Muscle layer of duodenum (tissue), 2 donors: ENCODE results near the gene PRSS57.

ENCODE experiments used
- H3K27ac ChIP-seq: one replicate; pipeline ENCODE4 v1.7.0; 2013; ENCODE audit warnings: mild to moderate bottlenecking, low read length
- H3K27me3 ChIP-seq: one replicate; pipeline ENCODE4 v1.7.0; 2013; ENCODE audit warnings: low read depth, mild to moderate bottlenecking, control low read depth, low read length
- H3K36me3 ChIP-seq, 2 donors: one replicate each; pipeline ENCODE4 v1.7.0; 2013; ENCODE audit warnings: low read length in 2 of 2, control low read depth in 1 of 2, mild to moderate bottlenecking in 1 of 2; ENCODE audit not compliant: insufficient read depth in 2 of 2, control insufficient read depth in 1 of 2
- H3K4me1 ChIP-seq, 2 donors: one replicate each; pipeline ENCODE4 v1.7.0; 2013; ENCODE audit warnings: low read length in 2 of 2, mild to moderate bottlenecking in 2 of 2, control low read depth in 1 of 2, moderate library complexity in 1 of 2; ENCODE audit not compliant: insufficient read depth in 2 of 2, control insufficient read depth in 1 of 2
- H3K4me3 ChIP-seq, 2 donors: one replicate each; pipeline ENCODE4 v1.7.0; 2013; ENCODE audit warnings: low read length in 2 of 2, low read depth in 1 of 2, mild to moderate bottlenecking in 1 of 2
- H3K9me3 ChIP-seq, 2 donors: one replicate each; pipeline ENCODE4 v1.7.0; 2013; ENCODE audit warnings: low read length in 2 of 2, control low read depth in 1 of 2, mild to moderate bottlenecking in 1 of 2; ENCODE audit not compliant: control insufficient read depth in 1 of 2
- donor health status: healthy.

PRSS57 gene

DNA sequence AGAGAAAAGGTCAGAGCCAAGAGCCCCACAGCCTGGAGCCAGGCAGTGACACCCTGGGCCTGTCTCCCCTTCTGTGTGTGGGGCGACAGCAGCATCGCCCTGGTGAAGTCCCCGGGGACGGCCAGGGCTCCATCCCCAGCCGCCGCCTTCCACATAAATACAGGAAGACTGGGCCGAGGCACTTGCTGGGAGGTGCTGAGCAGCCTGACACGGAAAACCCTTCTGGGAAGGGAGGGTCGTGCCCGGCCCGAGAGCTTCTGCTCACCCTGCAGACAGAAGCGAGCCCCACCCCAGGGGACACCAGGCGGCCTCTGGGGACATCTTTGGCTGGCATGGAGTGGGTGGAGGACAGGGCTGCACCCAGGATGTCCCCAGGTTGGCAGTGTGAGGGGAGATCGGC is 50.5 kb downstream of the PRSS57 start:
- H3K4me1 ChIP-seq: no peaks in the 10 kb centered on the region
- no peaks in the 10 kb centered on the region for H3K9me3 ChIP-seq
- peaks cover 0 to 41% of the 10 kb centered on the region in 2 donors for H3K36me3 ChIP-seq
- H3K27ac ChIP-seq: no peak overlapping the region
- no peak overlapping the region for H3K4me3 ChIP-seq
- H3K27me3 ChIP-seq: no peaks in the 10 kb centered on the region

DNA sequence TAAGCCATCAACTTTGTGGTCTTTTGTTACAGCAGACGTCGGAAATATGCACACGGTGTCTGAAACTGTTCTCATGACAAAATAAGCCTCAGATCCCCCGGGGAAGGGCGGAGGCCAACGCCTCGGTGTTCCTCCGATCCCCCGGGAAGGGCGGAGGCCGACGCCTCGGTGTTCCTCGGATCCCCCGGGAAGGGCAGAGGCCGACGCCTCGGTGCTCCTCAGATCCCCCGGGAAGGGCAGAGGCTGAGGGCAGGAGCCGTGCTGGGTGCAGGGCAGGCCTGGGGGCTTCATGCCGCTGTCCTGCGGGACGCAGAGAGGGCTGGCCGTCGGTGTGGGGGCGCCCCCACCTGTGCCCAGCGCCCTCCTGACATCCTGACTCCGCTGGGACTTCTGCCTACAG is 50.9 kb downstream of the PRSS57 start:
- H3K9me3 ChIP-seq: no peaks in the 10 kb centered on the region
- H3K36me3 ChIP-seq: peaks cover 0 to 37% of the 10 kb centered on the region in 2 donors
- H3K27ac ChIP-seq: no peak overlapping the region
- H3K4me1 ChIP-seq: peaks cover 0 to 1% of the 10 kb centered on the region in 2 donors
- H3K4me3 ChIP-seq: no peak overlapping the region
- no peaks in the 10 kb centered on the region for H3K27me3 ChIP-seq

DNA sequence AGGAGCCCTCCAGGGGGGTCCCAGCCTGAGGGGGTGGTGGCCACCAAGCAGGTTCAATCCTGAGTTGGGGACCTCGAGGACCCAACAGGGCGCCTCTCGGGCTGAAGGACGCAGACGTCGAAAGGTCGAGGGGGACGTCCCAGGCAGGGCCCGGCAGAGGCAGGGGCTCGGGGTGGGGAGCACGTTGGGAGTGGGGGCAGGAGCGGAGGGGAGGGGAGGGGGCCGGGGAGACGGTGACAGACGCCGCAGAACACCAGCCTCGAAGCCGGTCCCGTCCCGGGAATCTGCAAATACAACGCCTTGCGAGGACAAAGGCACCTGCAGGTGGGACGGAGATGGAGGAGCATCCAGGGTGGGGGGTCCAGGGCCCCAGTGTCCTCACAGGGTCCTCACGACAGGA is 51.5 kb downstream of the PRSS57 start:
- Histone ChIP-seq H3K36me3 (peaks cover 0 to 31% of the 10 kb centered on the region in 2 donors), H3K27ac (no peak overlapping the region), H3K4me1 (peaks cover 0 to 7% of the 10 kb centered on the region in 2 donors), H3K9me3 (no peaks in the 10 kb centered on the region), H3K4me3 (no peak overlapping the region), H3K27me3 (no peaks in the 10 kb centered on the region)

DNA sequence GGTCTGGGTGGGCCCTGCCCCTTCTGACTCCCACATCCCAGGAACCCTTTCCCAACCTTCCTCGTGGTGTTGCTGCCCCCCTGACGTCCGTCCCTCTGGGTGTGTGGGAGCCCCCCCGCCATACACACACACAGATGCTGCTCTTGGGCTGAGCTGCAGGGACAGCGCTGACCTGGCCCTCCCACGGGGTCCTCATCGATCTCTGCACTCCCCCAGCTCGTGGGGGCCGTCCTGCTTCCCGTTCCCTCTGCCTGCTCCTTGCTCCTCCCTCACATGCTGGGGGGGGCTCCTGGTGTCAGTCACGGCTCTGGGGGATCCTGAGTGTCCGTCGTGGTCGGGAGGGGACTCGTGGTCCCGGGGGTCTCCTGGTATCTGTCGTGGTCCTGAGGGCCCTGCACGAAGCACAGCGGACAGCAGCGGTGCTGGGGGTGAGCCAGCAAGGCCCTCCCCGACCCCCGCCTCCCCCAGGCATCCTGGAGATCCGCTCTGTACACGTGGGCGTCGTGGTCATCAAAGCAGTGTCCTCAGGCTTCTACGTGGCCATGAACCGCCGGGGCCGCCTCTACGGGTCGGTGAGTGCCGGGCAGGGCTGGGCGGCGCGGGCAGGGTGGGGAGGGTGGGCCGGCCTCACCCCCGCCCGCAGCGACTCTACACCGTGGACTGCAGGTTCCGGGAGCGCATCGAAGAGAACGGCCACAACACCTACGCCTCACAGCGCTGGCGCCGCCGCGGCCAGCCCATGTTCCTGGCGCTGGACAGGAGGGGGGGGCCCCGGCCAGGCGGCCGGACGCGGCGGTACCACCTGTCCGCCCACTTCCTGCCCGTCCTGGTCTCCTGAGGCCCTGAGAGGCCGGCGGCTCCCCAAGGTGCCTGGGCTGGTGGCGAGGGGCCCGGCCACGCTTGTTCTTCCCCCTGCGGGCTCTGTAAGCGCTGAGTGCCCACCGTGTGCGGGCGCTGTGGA is 52.2 kb downstream of the PRSS57 start:
- H3K36me3 ChIP-seq: peaks cover 0 to 25% of the 10 kb centered on the region in 2 donors

DNA sequence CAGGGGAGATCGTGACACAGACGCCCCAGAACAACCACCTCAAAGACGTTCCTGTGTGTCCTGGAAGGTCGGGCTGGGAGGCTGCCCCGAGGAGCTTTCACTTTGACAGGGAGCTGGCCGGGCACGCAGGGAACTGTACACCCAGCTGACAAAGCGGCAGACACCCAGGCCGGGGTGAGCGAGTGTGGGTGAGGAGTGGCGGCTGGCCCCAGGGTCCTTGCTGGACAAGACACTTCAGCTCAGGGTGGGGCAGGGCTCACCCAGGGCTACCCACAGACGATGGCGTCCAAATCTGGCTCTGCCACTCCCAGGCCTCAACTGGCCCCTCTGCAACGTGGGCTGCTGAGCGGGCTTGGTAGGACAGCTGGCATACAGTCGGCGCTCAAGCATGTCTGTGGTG is 53.5 kb downstream of the PRSS57 start:
- H3K4me1 ChIP-seq: peaks cover 0 to 11% of the 10 kb centered on the region in 2 donors
- H3K9me3 ChIP-seq: no peaks in the 10 kb centered on the region
- H3K4me3 ChIP-seq: no peak overlapping the region
- no peaks in the 10 kb centered on the region for H3K27me3 ChIP-seq
- H3K36me3 ChIP-seq: peaks cover 0 to 13% of the 10 kb centered on the region in 2 donors
- H3K27ac ChIP-seq: no peak overlapping the region

More for the DNA sequence above, 52.2 kb downstream of the PRSS57 start:
- H3K27ac ChIP-seq: no peak overlapping the region
- H3K27me3 ChIP-seq: no peaks in the 10 kb centered on the region
- H3K4me1 ChIP-seq: peaks cover 0 to 11% of the 10 kb centered on the region in 2 donors
- no peaks in the 10 kb centered on the region for H3K9me3 ChIP-seq
- H3K4me3 ChIP-seq: no peak overlapping the region

DNA sequence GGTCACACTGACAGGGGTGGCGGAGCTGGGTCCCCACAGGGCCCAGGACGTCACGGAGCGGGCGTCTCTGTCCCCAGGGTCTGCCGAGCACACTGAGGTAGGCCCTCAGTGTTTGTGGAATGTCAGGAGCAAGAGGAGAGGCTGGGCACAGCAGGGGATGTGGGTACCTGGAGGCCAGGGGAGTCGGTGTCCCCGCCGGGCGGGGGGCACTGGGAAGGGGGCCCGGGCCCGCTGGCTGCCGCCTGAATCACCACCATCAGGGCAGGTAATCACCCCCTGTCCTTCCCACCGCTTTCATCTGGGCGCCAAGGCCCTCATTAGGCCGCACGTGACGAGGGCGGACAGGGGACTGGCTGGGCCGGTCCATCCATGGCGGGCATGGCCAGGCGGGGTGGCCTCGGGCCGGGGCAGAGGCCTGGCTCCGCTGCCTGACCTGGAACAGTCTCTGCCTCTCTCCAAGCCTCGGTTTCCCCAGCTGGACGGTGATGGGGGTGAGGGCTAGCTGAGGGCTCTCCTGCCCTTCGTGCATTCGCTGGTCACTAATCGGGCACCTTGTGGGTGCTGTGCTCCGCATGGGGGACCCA is 54.6 kb downstream of the PRSS57 start:
- no peaks in the 10 kb centered on the region for H3K9me3 ChIP-seq
- H3K27ac ChIP-seq: no peak overlapping the region
- H3K4me3 ChIP-seq: no peak overlapping the region
- peaks cover 0 to 6% of the 10 kb centered on the region in 2 donors for H3K36me3 ChIP-seq
- H3K4me1 ChIP-seq: peaks cover 0 to 11% of the 10 kb centered on the region in 2 donors
- no peaks in the 10 kb centered on the region for H3K27me3 ChIP-seq

DNA sequence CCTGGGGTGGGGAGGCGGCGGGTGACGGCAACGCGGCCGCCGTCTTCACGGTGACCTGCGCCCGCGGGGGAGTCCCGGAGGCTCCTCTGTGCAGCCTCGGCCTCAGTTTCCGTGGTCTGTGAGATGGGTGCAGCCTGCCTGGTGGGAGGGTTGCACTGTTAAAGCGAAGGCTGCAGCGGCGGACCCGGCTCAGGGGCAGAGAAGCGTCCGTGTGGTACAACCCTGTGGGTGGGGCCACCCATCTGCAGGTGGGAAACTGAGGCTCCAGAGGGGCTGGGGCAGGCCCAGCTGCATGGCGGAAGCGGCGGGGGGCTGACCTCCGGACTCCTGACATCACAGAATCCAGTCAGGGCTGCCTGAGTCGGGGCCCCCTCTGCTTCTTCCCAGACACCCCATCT is 55.1 kb downstream of the PRSS57 start:
- Histone ChIP-seq H3K4me1 (peaks cover 0 to 11% of the 10 kb centered on the region in 2 donors), H3K27me3 (no peaks in the 10 kb centered on the region), H3K9me3 (no peaks in the 10 kb centered on the region), H3K36me3 (peaks cover 0 to 6% of the 10 kb centered on the region in 2 donors), H3K27ac (no peak overlapping the region), H3K4me3 (peak overlapping the region in 1 of 2 donors; percentile 47)

DNA sequence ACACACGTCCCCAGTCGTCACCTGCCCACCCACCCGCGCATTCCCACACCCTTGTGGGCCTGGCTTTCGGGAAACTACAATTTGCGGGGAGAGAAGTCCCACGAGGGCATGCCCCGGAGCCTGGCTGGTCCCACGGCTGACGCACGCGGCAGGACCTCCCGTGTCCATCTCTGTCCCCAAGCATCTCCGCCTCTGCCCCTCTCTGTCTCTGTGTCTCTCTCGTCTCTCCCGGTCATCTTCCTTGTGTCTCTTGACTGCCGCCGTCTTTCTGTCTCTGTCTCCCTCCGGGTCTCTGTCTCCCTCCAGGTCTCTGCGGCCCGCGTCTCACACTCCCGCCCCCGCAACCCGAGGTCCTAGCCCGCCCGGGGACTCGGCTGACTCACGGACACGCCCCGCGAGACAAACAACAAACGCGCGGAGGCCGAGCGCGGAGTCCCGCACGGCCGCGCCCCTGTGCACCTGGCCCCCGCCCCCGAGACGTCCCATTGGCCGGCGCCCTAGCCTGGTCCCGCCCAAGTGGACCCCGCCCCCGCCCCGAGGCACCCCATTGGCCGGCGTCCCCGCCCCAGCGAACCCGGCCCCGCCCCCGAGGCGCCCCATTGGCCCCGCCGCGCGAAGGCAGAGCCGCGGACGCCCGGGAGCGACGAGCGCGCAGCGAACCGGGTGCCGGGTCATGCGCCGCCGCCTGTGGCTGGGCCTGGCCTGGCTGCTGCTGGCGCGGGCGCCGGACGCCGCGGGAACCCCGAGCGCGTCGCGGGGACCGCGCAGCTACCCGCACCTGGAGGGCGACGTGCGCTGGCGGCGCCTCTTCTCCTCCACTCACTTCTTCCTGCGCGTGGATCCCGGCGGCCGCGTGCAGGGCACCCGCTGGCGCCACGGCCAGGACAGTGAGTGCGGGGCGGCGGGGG is 55.7 kb downstream of the PRSS57 start, which contains the start of gene FGF22:
Gene FGF22, plus strand, starts transcription at position 627 of the 908 bp plus-strand sequence. Its CDS starts 47 bp downstream, at position 674.
- peak within 1 kb of the TSS; percentile 26 to 53 for H3K4me3 ChIP-seq
- H3K4me1 ChIP-seq: peaks cover 0 to 11% of the 10 kb centered on the region in 2 donors
- H3K27ac ChIP-seq: no peak within 1 kb of the TSS
- H3K27me3 ChIP-seq: no peaks in the 10 kb centered on the region
- H3K36me3 ChIP-seq: peaks cover 0 to under 1% of the 10 kb centered on the region in 2 donors
- H3K9me3 ChIP-seq: no peaks in the 10 kb centered on the region

DNA sequence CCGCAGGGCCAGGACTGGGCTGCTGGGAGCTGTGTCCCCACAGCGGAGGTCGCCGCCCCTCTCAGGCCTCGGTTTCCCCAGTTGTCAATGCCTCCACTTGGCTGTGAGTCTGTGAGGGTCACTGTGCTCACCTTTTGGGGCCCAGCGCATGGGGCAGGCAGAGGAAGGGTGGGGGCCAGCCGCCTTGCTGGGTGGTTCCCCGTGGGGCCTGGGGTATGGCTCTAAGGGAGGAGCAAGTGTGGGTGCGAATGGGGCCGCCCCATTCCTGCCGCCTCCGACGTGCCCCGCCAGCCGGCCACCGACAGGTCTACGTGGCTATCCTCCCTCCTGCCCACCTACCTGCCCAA is 56.4 kb downstream of the PRSS57 start:
- Histone ChIP-seq H3K27ac (no peak overlapping the region), H3K27me3 (no peaks in the 10 kb centered on the region), H3K4me1 (peaks cover 5 to 17% of the 10 kb centered on the region in 2 donors), H3K4me3 (peak overlapping the region in 1 of 2 donors; percentile 53), H3K9me3 (no peaks in the 10 kb centered on the region), H3K36me3 (no peaks in the 10 kb centered on the region)
